ENCODE measurements around the gene SLC2A4. TPM values are rescaled to one million over a fixed set of nuclear protein-coding genes. Genes with fewer than 3 reads are reported as not detected.
A peak's percentile ranks its signal among the peaks of the same experiment; 100 is the strongest.

The SLC2A4 gene
- total RNA-seq, 1 donor from 2014 or later, result 6.1 TPM

DNA sequence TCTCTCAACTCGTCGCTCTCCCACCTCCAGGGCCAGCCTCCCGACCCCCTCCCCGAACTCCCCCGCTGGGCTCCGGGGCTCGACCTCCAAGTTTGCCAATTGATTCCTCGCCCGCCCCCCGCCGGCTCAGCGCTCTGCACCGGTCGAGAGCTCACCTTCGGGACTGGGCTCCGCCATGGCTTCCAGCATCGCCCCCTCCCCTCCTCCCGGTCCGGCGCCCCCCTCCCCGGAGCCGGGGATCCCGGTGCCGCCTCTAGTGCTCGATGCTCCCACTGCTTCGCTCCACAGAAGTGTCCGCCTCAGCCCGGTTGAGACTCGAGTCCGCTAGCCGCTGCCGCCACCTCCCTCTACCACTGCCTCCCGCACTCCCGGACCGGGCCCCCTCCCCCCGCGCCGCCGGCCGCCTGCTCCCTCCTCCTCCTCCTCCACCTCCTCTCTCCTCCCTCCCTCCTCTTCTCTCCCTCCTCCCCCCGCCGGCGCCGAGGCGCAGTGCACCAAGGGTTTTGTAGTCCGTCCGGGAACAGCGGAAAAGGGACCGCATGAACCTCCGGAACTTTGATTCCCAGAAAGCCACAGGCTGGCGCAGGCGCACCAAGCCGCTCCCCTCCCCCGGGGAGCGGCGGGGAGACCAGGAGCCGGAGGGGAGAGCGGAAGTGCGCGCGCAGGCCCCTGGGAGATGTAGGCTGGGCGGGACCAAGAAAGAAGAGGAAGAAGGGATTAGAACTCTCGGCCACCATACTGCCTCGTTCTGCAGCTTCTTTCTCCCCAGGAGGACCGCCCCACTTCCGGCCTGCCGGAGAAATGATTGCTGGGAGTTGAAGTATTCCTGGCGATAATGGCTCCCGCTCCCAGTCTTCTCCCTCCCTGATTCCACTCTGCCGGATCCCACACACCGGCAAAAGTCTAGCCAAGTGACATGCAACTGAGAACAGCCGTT is 42.2 kb upstream of the SLC2A4 start, which contains the start of gene PHF23:
Gene PHF23, minus strand, starts transcription at position 367 of the 937 bp plus-strand sequence. Its CDS starts 178 bp downstream, at position 189.
- Mint-ChIP-seq H3K27me3 (ENCODE audit: low read depth) (peaks cover 22% of the 10 kb centered on the region), H3K9me3 (no peaks in the 10 kb centered on the region), H3K36me3 (ENCODE audit: low read depth) (peaks cover 28% of the 10 kb centered on the region), H3K27ac (ENCODE audit: unreplicated experiment) (peak within 1 kb of the TSS; percentile 99), H3K4me1 (peaks cover 56% of the 10 kb centered on the region), H3K4me3 (peak within 1 kb of the TSS; percentile 94)
- DNase-seq (ENCODE audit: low read depth, low spot score), result peak; percentile 96
- TF ChIP-seq CTCF (conservative IDR thresholded peaks at IDR 0.05), result no peak

GRCh38 chr17:7240375-7240774 is 41.1 kb upstream of the SLC2A4 start:
- no peak for DNase-seq (ENCODE audit: low read depth, low spot score)
- peak overlapping the region; percentile 92 for H3K27ac Mint-ChIP-seq (ENCODE audit: unreplicated experiment)
- TF ChIP-seq CTCF (conservative IDR thresholded peaks at IDR 0.05), result no peak
- H3K4me1 Mint-ChIP-seq, result peaks cover 47% of the 10 kb centered on the region
- peaks cover 26% of the 10 kb centered on the region for H3K36me3 Mint-ChIP-seq (ENCODE audit: low read depth)
- H3K27me3 Mint-ChIP-seq (ENCODE audit: low read depth), result peaks cover 19% of the 10 kb centered on the region
- H3K4me3 Mint-ChIP-seq, result peak overlapping the region; percentile 94
- H3K9me3 Mint-ChIP-seq, result no peaks in the 10 kb centered on the region

GRCh38 chr17:7241090-7241733 is 40.3 kb upstream of the SLC2A4 start:
- no peak for TF ChIP-seq CTCF (conservative IDR thresholded peaks at IDR 0.05)
- Mint-ChIP-seq H3K4me1 (peaks cover 47% of the 10 kb centered on the region), H3K9me3 (no peaks in the 10 kb centered on the region), H3K27ac (ENCODE audit: unreplicated experiment) (peak overlapping the region; percentile 99), H3K4me3 (peak overlapping the region; percentile 94), H3K36me3 (ENCODE audit: low read depth) (peaks cover 26% of the 10 kb centered on the region), H3K27me3 (ENCODE audit: low read depth) (peaks cover 19% of the 10 kb centered on the region)
- no peak for DNase-seq (ENCODE audit: low read depth, low spot score)

DNA sequence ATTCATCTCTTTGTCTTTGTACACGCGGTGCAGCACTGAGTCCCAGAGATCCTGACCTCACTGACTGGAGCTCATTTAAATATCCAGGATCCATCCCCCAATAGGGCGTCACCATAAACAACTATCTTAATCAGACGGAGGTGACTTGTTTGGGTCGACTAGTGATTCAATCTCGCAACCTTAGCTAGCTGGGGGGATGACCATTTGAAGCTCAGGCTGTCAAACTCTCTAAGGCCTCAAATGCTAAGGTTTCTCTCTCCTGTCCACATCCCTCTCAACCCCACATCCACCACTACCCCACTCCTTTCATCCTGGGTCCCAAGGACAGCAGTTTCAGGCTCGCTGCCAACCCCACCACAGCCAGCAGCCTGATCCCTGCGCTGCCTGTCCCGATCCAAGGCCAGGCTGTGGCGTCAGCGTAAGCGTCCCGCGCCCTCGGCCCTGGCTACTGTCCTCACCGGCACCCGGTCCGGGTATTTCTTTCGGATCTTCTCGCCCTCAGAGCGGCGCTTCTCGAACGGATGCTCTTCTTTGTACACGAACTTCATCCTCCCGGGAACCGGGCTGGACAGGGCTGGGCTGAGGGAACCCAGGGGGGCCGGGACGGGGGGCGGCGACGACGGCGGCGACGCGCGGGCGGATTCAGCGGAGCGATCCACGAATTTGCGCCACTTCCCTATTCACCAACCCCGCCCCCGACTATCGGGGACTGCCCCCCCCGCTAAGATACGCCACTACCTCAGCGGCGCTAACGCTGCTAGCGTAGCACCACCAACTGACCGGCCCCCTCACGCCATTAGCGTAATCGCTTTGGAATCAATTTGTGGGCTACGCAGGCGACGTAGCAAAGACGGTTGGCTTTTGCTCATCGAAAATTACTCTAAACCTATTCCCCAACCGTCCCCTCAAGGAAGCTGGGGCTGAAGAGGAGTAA is 39.5 kb upstream of the SLC2A4 start, which contains the start of gene GABARAP:
Gene GABARAP, minus strand, starts transcription at position 667 of the 934 bp plus-strand sequence. Its CDS starts 119 bp downstream, at position 548.
- peak within 1 kb of the TSS; percentile 94 for H3K4me3 Mint-ChIP-seq
- peaks cover 19% of the 10 kb centered on the region for H3K27me3 Mint-ChIP-seq (ENCODE audit: low read depth)
- H3K4me1 Mint-ChIP-seq, result peaks cover 42% of the 10 kb centered on the region
- H3K9me3 Mint-ChIP-seq, result no peaks in the 10 kb centered on the region
- no peak for TF ChIP-seq CTCF (conservative IDR thresholded peaks at IDR 0.05)
- peak; percentile 98 for DNase-seq (ENCODE audit: low read depth, low spot score)
- peaks cover 28% of the 10 kb centered on the region for H3K36me3 Mint-ChIP-seq (ENCODE audit: low read depth)
- peak within 1 kb of the TSS; percentile 99 for H3K27ac Mint-ChIP-seq (ENCODE audit: unreplicated experiment)

Measured in neural crest cell (in vitro differentiated cells).